Stimulated activated CD8-positive, alpha-beta memory T cell treated with anti-CD3 and anti-CD28 coated beads, Interleukin-15, amount 100 ng/mL, for 24 hours (primary cell): ENCODE measurements around the gene SNX9.
"Not testable (repeated sequence)": the region's sequence is repeated elsewhere in the genome, so short reads cannot be mapped to it uniquely, and the experiment has no call there.

ENCODE experiments used
- DNase-seq: peaks from one replicate; pipeline ENCODE4 v3.0.0-alpha.2; 2020; ENCODE audit warnings: low read depth

Gene SNX9

GRCh38 chr6:157823001-157823527 is at the start of gene SNX9:
TSS of gene SNX9 (plus strand) at chr6:157823246. CDS start at chr6:157823435, 189 bp downstream.
- DNase-seq: peak; percentile 35

DNA sequence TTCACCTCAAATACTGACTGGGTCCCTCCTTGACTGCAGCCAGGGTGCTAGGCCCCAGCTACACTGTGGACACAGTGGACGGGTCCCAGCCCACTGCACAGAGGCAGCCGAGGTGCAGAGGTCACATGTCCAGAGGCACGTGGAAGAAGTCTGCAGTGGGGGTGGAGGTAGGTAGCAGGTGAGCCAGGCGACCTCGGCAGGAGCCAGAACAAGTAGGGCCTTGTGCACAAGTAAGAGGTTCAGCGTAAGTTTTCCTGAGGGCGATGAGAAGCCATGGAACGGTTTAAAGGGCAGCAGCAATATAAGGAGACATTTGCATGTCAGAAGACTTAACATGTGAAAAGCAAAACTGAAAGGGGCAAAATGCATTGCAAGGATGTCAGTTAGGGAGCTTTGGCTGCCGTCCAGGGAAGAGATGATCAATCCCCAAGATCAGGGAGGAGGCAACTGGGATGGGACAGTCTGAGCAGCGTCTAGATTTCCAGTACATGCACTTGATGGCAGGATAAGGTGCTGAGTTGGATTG is 49.7 kb upstream of the SNX9 start:
- DNase-seq: no peak

GRCh38 chr6:157774153-157775135 is 48.6 kb upstream of the SNX9 start:
- no peak for DNase-seq

GRCh38 chr6:157775376-157775775 is 47.7 kb upstream of the SNX9 start:
- DNase-seq: no peak

- DNase-seq: no peak
Measured at GRCh38 chr6:157777344-157777743, 45.7 kb upstream of the SNX9 start.

GRCh38 chr6:157778719-157779118 is 44.3 kb upstream of the SNX9 start:
- DNase-seq: no peak

- DNase-seq: no peak
Measured at GRCh38 chr6:157779705-157780604, 43.1 kb upstream of the SNX9 start.

DNA sequence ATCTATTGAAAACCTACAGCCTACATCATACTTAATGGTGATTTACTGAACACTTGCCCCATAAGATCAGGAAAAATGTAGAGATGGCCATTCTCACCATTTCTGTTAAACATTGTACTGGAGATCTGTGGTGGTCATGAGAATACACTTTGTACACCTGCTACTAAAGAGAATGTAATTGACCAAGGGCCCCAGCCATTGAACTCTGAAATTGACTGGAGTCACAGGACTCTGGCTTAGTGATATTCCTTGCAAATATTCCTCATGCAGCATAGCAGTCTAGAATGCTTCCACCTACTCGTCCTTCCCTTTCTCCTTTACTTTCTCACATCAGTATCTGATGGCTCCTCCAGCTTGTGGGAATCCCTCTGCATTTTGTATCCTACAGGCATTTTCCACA is 37.4 kb upstream of the SNX9 start:
- no peak for DNase-seq

- DNase-seq: no peak
Measured at GRCh38 chr6:157786221-157786620, 36.8 kb upstream of the SNX9 start.

DNA sequence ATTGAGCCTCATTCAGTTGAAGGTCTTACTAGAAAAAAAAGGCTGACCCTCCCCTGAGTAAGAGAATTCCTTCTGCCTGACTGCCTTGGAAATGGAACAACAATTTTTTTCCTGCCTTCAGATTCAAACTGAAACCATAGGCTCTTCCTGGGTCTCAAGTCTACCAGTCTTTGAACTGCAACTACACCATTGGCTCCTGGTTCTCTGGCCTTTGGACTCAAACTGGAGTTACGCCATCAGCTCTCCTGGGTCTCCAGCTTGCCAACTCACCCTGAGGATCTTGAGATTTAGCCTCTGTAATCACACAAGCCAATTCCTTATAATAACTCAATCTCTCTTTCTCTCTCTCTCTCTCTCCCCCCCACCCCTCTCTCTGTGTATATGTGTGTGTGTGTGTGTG is 36.0 kb upstream of the SNX9 start:
- DNase-seq: no peak

GRCh38 chr6:157788180-157788579 is 34.9 kb upstream of the SNX9 start:
- no peak for DNase-seq

DNA sequence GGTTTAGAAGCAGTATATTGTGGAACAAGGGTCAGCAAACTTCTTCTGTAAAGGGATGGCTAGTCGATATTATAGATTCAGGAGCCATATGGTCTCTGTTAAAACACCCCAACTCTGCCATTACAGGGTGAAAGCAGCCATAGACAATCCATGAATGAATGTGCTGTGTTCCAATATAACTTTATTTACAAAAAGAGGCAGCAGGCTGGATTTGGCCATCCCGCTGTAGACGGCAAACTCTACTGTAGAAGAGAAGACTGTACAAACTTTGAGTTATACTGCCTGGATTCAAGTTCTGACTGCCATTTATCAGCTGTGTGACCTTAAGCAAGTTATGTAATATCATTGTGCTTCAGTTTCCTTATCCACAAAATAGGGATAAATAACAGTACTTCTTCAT is 33.7 kb upstream of the SNX9 start:
- no peak for DNase-seq

DNA sequence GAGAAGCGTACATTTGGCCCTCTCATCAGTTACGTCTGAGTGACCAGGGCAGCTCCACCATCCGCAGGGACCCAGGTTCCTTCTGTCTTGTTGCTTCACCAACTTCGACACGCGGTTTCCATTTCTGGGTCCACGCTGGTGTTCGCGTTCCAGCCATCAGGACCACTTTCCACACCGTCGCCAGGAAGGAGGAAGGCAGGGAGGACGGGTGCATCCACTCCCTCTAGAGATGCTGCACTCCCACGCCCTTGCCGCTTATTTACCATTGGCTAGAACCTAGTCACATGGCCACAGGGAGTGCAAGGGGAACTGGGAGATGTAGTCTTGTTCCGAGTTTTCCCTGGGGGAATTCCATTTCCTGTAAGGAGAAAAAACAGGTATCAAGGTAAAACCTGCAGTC is 33.2 kb upstream of the SNX9 start:
- DNase-seq: no peak

GRCh38 chr6:157790548-157791160 is 32.4 kb upstream of the SNX9 start:
- no peak for DNase-seq

DNA sequence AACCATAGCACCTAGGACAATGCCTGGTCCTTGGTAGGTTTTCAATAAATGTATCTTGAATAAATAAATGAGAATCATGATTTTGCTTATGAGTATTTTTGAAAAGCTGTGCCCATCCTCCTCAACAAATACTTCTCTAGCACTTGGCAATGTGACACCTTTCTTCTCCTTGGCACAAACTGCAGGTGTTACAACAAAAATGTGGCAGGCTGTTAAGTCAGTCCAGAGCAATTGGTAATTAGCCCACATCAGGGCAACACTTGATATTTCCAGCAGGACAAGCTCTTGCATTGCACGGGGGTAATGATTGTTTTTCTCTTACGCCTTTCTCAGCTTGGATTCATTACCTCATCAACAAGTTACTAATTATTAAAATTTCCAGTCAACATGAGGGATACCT is 31.6 kb upstream of the SNX9 start:
- DNase-seq: no peak

- DNase-seq: no peak
Measured at GRCh38 chr6:157792671-157793070, 30.4 kb upstream of the SNX9 start.

DNA sequence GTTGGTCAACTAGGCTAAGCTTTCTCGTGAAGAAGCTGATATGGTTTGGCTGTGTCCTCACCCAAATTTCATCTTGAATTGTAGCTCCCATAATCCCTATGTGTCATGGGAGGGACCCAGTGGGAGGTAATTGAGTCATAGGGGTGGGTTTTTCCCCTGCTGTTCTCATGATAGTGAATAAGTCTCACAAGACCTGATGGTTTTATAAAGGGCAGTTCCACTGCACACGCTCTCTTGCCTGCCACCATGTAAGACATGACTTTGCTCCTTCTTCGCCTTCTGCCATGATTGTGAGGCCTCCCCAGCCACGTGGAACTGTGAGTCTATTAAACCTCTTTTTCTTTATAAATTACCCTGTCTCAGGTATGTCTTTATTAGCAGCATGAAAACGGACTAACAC is 29.0 kb upstream of the SNX9 start:
- not testable (repeated sequence) for DNase-seq

DNA sequence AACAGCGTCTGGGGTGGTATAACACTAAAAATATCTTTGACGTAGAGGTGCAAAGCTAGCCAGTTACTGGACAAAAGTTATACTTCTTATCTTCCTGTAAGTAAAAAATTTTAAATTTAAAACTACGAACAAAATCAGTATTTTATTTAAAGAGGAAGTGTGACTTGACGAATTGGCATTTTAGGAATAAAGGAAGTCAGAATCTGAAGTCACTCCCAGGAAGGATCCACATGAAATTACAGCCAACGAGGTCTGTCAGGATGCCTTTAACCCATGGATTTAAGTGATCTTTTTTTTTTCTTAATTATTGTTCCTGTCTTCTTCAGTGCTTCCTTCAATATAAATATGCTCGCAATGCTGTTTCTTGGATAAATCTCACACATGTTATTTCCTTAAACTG is 27.2 kb upstream of the SNX9 start:
- DNase-seq: no peak

- DNase-seq: no peak
Measured at GRCh38 chr6:157798851-157799250, 24.2 kb upstream of the SNX9 start.

DNA sequence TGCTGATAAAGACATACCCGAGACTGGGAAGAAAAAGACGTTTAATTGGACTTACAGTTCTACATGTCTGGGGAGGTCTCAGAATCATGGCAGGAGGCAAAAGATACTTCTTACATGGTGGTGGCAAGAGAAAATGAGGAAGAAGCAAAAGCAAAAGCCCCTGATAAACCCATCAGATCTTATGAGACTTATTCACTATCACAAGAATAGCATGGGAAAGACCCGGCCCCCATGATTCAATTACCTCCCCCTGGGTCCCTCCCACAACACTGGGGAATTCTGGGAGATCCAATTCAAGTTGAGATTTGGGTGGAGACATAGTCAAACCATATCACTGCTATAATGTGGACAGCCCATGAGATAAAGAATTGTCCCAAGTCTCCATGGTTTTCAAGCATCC is 23.5 kb upstream of the SNX9 start:
- DNase-seq: not testable (repeated sequence)

DNA sequence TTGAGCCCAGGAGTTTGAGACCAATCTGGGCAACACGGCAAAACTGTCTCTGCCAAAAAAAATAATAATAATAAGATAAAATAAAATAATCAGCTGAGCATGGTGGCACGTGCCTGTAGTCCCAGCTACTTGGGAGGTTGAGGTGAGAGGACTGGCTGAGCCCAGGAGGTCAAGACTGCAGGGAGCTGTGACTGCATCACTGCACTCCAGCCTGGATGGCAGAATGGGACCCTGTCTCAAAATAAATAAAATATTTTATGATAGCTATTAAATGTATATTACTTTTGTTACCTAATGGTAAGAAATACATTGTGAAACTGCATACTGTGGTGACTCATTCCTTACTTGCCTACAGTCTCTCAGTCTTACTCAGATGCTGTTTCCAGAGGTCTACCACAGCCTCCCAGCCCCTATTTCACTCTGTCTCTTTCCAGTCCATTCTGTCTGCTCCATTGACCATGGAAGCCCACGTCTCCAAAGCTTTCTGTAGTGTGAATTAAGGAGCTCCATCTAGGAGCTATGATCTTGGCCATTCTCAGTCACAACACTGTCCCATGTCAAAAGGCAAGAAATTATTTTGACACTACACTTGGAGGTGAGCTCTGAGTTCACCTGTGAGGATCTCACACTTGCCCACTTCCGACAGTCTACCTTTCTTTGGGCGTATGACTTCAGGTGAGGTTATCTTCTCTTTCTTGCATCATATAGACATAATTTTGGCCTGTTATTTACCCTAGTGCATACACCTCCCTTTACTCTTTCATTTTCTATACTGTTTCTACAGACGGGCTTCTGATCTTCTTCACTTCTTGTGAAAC is 22.4 kb upstream of the SNX9 start:
- no peak for DNase-seq
